HUES64 (cell line): ENCODE measurements around the gene CCDC136.

Experiments
- H3K27ac ChIP-seq: 2 replicates; pipeline ENCODE4 v1.7.0; 2013; ENCODE audit warnings: low read depth, low read length, inconsistent platforms
- H3K27me3 ChIP-seq: 2 replicates; pipeline ENCODE4 v1.6.1; 2013; ENCODE audit warnings: mild to moderate bottlenecking, low read length; ENCODE audit not compliant: insufficient read depth
- H3K36me3 ChIP-seq: 2 replicates; pipeline ENCODE4 v1.6.1; 2013; ENCODE audit warnings: mild to moderate bottlenecking, low read length; ENCODE audit not compliant: insufficient read depth
- H3K4me1 ChIP-seq: 2 replicates; pipeline ENCODE4 v1.6.1; 2013; ENCODE audit warnings: mild to moderate bottlenecking, low read length, moderate library complexity; ENCODE audit not compliant: insufficient read depth
- H3K4me3 ChIP-seq: 2 replicates; pipeline ENCODE4 v1.5.1; 2013; ENCODE audit warnings: mild to moderate bottlenecking, low read length, moderate library complexity
- H3K9ac ChIP-seq: 2 replicates; pipeline ENCODE4 v1.6.1; 2013; ENCODE audit warnings: mild to moderate bottlenecking, low read depth, low read length
- H3K9me3 ChIP-seq: 2 replicates; pipeline ENCODE4 v1.6.1; 2013; ENCODE audit warnings: low read depth, low read length; ENCODE audit not compliant: insufficient read depth
- WGBS: fragments of 150-250, 120-280 bp; methylation state at CpG from one replicate; pipeline ENCODE4 v1.1.7; 2013; ENCODE audit warnings: missing lambda C conversion rate; 5-methylcytosine and 5-hydroxymethylcytosine counted together

The CCDC136 gene

DNA sequence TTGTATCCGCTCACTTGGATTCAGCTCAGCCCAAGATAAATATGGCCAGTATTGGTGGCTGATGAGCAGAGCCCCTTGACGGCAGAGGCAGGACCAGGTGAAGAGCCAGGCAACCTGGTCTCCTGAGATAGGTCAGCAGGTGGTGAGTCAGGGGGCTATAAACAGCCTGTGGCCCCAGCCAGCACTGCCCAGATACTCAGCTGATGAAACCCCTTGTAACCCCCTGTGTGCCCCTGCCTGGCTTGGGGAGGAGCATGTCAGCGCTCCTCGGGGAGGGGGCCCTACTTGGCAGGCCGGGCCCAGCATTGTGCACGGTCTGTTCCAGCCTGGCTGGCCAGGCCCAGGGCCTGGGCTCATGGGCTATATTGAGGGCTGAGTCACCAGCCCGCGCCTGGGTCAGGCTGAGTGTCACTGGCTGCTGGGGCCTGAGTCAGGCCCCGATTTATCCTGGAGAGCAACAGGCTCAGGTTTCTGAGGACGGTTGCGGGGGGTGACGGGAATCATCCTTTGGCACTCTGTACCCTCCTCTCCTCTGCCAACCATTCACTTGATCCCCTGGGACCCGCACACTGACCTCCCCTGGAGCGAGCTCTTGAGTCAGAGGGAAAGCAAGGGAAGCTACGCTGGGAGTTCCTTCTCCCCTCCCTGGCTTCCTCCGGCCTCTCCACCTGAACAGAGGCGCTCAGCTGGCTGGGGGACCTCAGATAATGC, 35.6 kb downstream of the CCDC136 start:
- Histone ChIP-seq H3K36me3 (no peaks in the 10 kb centered on the region), H3K27ac (peak overlapping the region; percentile 27; the same call in 1 of the 2 replicates), H3K9me3 (no peaks in the 10 kb centered on the region), H3K4me1 (peaks cover 19% of the 10 kb centered on the region), H3K4me3 (no peak overlapping the region), H3K9ac (peak overlapping the region; percentile 6; the same call in 1 of the 2 replicates), H3K27me3 (peaks cover 21% of the 10 kb centered on the region)
- 43% methylated on average over 17 of the region's 17 CpGs for WGBS

DNA sequence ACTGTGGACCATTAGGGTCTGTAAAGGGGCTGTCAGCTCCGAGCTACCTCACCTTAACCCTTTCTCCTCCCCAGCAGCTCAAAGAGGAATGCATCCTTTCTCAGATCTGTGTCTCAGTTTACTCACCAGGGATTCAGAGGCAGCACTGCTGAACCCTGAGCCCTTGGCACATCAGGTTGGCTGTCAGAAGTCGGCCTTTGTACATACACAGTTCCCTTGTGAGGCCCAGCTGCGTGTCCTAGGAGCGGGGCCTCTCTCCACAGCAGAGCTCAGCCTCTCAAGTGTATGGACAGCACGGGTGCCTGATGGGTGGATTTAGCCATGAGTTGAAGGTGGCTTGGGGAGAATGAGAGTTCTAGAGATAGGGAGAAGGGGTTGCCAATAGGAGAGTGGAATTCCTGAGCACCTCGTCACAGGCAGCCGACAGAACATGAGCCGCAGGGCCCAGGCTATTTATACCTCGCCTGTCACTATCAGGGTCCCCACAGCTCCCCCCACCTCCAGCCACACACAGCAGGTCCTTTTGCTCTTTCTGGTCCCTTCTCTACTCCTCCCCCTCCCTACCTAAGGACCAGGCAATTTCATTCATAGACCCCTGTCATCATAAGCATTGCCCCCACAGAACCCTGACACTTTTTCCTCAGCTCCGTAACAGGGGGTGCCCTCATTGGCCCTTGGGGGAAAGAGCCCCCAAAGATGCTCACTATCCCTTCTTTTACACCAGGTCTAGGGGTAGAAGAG, 36.4 kb downstream of the CCDC136 start:
- peaks cover 21% of the 10 kb centered on the region for H3K27me3 ChIP-seq
- H3K4me1 ChIP-seq, result peaks cover 25% of the 10 kb centered on the region
- H3K9ac ChIP-seq, result peak overlapping the region; percentile 6; the same call in 1 of the 2 replicates
- 62% methylated on average over 10 of the region's 10 CpGs for WGBS
- H3K4me3 ChIP-seq, result no peak overlapping the region
- peak overlapping the region; percentile 27; the same call in 1 of the 2 replicates for H3K27ac ChIP-seq
- H3K9me3 ChIP-seq, result no peaks in the 10 kb centered on the region
- no peaks in the 10 kb centered on the region for H3K36me3 ChIP-seq

DNA sequence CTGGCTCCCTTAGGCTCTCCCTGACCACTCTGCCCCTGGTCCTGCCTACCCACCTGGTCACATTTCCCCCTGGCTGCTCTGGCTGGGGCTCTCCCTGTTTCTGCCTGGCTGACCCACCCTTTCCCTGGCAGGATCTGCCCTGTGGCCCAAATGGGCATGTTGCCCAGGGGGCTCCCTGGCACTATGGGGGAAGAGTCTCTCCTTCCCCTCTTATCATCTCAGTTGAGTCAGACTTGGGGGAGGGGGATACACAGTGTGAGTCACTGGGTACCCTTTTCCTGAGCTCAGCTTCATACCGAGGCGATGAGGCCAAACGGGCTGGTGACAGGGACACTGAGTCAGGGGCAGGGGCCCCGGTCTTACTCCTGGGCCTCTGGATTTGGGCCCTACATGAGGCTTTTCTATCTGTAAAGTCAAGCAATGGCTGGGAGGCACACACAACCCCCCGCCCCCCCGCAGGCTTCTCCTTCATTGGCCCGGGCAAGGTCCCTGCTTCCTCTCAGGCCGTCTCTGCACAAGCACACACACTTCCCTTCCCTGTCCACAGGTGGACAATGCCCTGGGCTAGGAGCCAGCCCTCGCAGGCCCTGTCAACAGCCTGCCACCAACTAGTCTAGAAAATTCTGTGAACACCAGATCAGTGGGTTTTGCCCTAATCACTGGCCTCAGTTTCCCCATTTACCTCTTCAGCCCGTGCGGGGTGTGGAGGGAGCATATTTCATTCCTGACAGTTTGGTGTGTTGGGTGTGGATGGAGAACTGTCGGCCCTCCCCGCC, 37.8 kb downstream of the CCDC136 start:
- Histone ChIP-seq H3K27ac (no peak overlapping the region), H3K4me3 (peak overlapping the region; percentile 35; the same call in 1 of the 2 replicates), H3K27me3 (peaks cover 21% of the 10 kb centered on the region), H3K4me1 (peaks cover 35% of the 10 kb centered on the region), H3K36me3 (no peaks in the 10 kb centered on the region; the same call in 1 of the 2 replicates), H3K9ac (no peak overlapping the region), H3K9me3 (no peaks in the 10 kb centered on the region)
- 23% methylated on average over 12 of the region's 13 CpGs for WGBS

- Histone ChIP-seq H3K27me3 (peaks cover 21% of the 10 kb centered on the region), H3K4me1 (peaks cover 35% of the 10 kb centered on the region), H3K36me3 (peaks cover 6% of the 10 kb centered on the region; the same call in 1 of the 2 replicates), H3K9me3 (no peaks in the 10 kb centered on the region), H3K9ac (peak within 1 kb of the TSS; percentile 57), H3K27ac (peak within 1 kb of the TSS; percentile 51; the same call in 1 of the 2 replicates), H3K4me3 (peak within 1 kb of the TSS; percentile 79)
- WGBS, result under 1% methylated on average over 109 of the region's 109 CpGs
Measured at GRCh38 chr7:128830231-128831177, 38.7 kb downstream of the CCDC136 start, which contains the start of gene FLNC. FLNC (plus strand) TSS chr7:128830406; CDS start chr7:128830638, 232 bp downstream.

DNA sequence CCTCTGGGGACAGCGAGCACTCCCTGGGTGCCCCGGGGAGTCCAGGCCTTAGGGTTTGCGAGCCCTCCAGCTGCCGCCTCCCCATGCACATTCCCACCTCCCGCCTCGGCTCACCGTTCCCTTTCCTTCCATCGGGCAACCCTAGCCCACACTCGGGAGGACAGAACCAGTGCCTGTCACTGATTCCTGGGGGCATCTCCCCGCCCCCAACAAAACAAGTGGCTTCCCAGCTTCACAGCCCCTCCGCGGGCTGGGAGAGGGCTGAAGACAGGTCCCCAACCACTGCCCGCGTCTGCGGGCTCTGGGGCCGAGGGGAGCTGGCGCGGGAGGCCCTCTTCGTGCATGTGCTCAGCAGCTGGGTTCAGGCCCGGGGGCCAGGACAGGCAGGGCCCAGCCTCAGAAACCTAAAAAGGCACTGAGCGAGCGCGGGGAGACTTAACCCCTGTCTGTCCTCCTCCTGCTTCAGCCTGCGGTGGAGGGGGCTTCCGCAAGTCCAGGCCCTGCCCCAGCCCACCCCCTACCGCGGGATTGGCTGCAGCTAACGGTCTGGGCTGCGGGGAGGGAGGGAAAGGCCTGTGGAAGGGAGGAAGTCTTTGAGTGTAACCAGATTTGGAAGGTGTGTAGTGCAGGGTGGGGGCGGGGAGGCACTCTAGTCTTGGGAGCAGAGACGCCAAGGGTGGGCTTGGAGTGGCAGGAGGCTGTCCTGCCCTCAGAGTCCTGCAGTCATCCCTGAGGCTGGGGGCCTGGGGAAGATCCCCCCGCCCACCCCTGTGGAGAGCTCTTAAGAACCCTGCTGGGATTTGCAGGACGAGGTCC, 39.6 kb downstream of the CCDC136 start:
- peaks cover 35% of the 10 kb centered on the region for H3K4me1 ChIP-seq
- H3K4me3 ChIP-seq, result peak overlapping the region; percentile 79
- H3K27ac ChIP-seq, result peak overlapping the region; percentile 54; the same call in 1 of the 2 replicates
- peak overlapping the region; percentile 6; the same call in 1 of the 2 replicates for H3K9ac ChIP-seq
- under 1% methylated on average over 33 of the region's 33 CpGs for WGBS
- H3K36me3 ChIP-seq, result peaks cover 12% of the 10 kb centered on the region; the same call in 1 of the 2 replicates
- no peaks in the 10 kb centered on the region for H3K9me3 ChIP-seq
- H3K27me3 ChIP-seq, result peaks cover 21% of the 10 kb centered on the region

DNA sequence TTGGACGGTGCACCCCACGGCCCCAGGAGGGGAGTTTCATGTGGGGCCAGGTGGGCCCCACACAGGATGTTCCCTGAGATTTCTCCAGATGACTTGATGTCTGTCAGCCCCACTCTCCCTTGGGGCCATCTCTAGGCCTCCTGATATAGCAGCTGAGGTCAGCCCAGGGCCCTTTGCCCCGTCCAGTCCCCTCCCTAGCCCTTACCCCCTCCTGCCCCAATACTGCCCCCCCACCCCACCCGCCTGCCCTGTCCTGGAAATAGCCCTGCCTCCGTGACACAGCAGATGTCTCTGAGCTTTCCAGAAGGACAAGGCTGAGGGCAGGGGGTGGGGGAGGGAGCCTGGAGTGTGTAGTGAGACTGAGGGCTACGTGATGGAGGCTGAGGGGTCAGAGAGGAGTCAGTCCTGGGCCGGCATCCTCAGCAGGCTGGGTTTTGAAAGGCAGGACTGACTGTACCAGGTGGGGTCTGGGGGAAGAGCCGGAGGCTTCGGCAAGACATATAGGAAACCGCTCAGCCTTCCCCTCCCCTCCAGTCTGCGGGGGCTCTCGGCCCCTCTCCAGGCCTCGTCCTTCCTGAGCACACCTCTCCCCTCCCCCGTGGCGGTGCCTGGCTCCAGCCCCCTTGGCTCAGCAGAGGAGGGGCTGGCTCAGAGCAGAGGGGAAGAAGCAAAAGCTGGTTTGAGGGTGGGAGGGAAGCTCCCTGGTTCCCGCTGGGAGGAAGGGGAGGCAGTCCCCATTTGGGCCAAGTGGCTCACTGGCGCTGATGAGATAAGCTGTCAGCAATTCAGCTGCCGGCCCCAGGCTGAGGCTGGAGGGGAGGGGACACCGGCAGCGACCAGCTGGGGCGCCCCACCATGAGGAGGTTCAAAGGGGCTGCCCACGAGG, 40.5 kb downstream of the CCDC136 start:
- Histone ChIP-seq H3K9ac (peak overlapping the region; percentile 40; the same call in 1 of the 2 replicates), H3K27me3 (peaks cover 21% of the 10 kb centered on the region), H3K4me3 (peak overlapping the region; percentile 79), H3K9me3 (no peaks in the 10 kb centered on the region), H3K4me1 (peaks cover 35% of the 10 kb centered on the region), H3K27ac (peak overlapping the region; percentile 77), H3K36me3 (peaks cover 12% of the 10 kb centered on the region; the same call in 1 of the 2 replicates)
- WGBS, result under 1% methylated on average over 22 of the region's 22 CpGs

DNA sequence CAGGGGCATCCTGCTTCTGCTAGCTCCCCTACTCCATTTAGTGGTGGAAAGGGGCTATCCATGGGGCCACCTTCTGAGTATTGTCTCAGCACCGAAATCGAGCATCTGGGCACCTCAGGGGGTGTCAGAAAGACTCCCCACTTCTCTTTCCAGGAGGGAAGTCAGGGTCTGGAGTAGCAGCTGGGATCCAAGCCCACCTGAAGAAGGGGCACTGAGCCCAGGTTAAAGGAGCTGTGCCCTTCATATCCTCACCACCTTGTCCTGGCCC, 41.0 kb downstream of the CCDC136 start:
- peaks cover 31% of the 10 kb centered on the region for H3K4me1 ChIP-seq
- peak overlapping the region; percentile 77; the same call in 1 of the 2 replicates for H3K27ac ChIP-seq
- H3K36me3 ChIP-seq, result peaks cover 17% of the 10 kb centered on the region; the same call in 1 of the 2 replicates
- H3K9ac ChIP-seq, result peak overlapping the region; percentile 40; the same call in 1 of the 2 replicates
- H3K4me3 ChIP-seq, result peak overlapping the region; percentile 79
- peaks cover 21% of the 10 kb centered on the region for H3K27me3 ChIP-seq
- WGBS, result 13% methylated on average over 2 of the region's 2 CpGs
- H3K9me3 ChIP-seq, result no peaks in the 10 kb centered on the region

GRCh38 chr7:128833148-128833945, 41.6 kb downstream of the CCDC136 start:
- peaks cover 21% of the 10 kb centered on the region for H3K27me3 ChIP-seq
- H3K4me3 ChIP-seq, result peak overlapping the region; percentile 79
- no peaks in the 10 kb centered on the region for H3K9me3 ChIP-seq
- H3K27ac ChIP-seq, result peak overlapping the region; percentile 77; the same call in 1 of the 2 replicates
- peak overlapping the region; percentile 40; the same call in 1 of the 2 replicates for H3K9ac ChIP-seq
- H3K4me1 ChIP-seq, result peaks cover 26% of the 10 kb centered on the region
- peaks cover 19% of the 10 kb centered on the region; the same call in 1 of the 2 replicates for H3K36me3 ChIP-seq
- WGBS, result 13% methylated on average over 12 of the region's 13 CpGs
